Measurements from ENCODE around the gene NTNG1. TPM values are rescaled to one million over a fixed set of nuclear protein-coding genes. Genes with fewer than 3 reads are reported as not detected.

Gene NTNG1
- total RNA-seq, 1 experiment from 2014 or later = not detected

DNA sequence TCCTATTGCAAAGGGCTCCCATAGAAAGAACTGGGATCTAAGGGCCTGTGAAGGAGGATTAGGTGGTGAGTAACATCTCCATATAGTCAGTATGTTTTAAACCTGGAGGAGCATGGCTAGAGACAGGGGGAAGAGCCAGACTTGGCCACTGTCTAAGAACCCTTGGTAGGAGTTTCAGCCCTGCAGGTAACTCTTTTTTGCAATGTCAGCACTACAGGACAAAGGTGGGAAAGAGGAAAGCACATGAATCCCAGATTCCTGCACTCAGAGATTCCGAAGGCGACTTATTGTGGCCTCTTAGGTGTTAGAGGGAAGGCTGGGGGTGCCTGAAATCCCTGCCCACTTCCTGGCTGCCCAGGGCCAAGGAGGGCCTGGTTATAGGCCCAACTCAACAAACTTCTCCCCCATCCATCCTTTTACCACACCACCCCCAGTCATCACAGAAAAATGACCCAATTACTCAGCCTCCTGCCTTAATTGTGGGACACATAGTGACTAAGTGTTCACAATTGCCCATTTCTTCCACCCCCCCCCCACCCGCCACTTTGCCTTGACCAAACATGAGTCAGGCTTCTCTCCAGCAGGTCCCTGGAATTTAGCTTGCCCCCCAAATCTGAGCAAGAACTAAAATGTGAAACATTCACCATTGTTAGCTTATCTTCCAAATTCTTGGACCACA is 1.9 kb upstream of the NTNG1 start:
- no peaks in the 10 kb centered on the region for H4K20me1 ChIP-seq (ENCODE audit: insufficient read depth, low read depth, low read length)
- no peak overlapping the region for H3K4me3 ChIP-seq (ENCODE audit: low read length)
- no peaks in the 10 kb centered on the region for H3K36me3 ChIP-seq (ENCODE audit: insufficient read depth, low read length)
- no peaks in the 10 kb centered on the region for H3K9me2 ChIP-seq (replicated peaks; ENCODE audit: insufficient read depth, low read length)
- H3K9me3 ChIP-seq (ENCODE audit: low read length) = no peaks in the 10 kb centered on the region
- no peak overlapping the region for H3K4me2 ChIP-seq (ENCODE audit: low read depth, low read length, poor library complexity, severe bottlenecking)
- H2AFZ ChIP-seq (ENCODE audit: low read length) = no peak overlapping the region
- H3K79me2 ChIP-seq (ENCODE audit: low read length) = no peaks in the 10 kb centered on the region
- no peak for DNase-seq
- H3K27me3 ChIP-seq (ENCODE audit: low read length) = no peaks in the 10 kb centered on the region
- H3K27ac ChIP-seq (ENCODE audit: low read length) = no peak overlapping the region
- H3K9ac ChIP-seq (ENCODE audit: low read length) = no peak overlapping the region
- peaks cover 4% of the 10 kb centered on the region; the same call in 1 of the 2 replicates for H3K4me1 ChIP-seq (ENCODE audit: low read length)

- Histone ChIP-seq H3K27me3 (ENCODE audit: low read length) (no peaks in the 10 kb centered on the region), H3K9me3 (ENCODE audit: low read length) (no peaks in the 10 kb centered on the region), H4K20me1 (ENCODE audit: insufficient read depth, low read depth, low read length) (no peaks in the 10 kb centered on the region), H3K79me2 (ENCODE audit: low read length) (no peaks in the 10 kb centered on the region), H2AFZ (ENCODE audit: low read length) (no peak overlapping the region; the same call in 1 of the 2 replicates), H3K36me3 (ENCODE audit: insufficient read depth, low read length) (no peaks in the 10 kb centered on the region), H3K27ac (ENCODE audit: low read length) (no peak overlapping the region), H3K4me3 (ENCODE audit: low read length) (no peak overlapping the region), H3K4me2 (ENCODE audit: low read depth, low read length, poor library complexity, severe bottlenecking) (peak overlapping the region; percentile 29), H3K9ac (ENCODE audit: low read length) (no peak overlapping the region), H3K9me2 (replicated peaks; ENCODE audit: insufficient read depth, low read length) (no peaks in the 10 kb centered on the region), H3K4me1 (ENCODE audit: low read length) (peaks cover 4% of the 10 kb centered on the region; the same call in 1 of the 2 replicates)
- no peak for DNase-seq
Observed at GRCh38 chr1:107139833-107140702, 771 bp upstream of the NTNG1 start.

GRCh38 chr1:107141491-107142126 is 770 bp downstream of the NTNG1 start:
- H3K9me2 ChIP-seq (replicated peaks; ENCODE audit: insufficient read depth, low read length) = no peaks in the 10 kb centered on the region
- H3K4me2 ChIP-seq (ENCODE audit: low read depth, low read length, poor library complexity, severe bottlenecking) = peak overlapping the region; percentile 28
- no peaks in the 10 kb centered on the region for H3K27me3 ChIP-seq (ENCODE audit: low read length)
- H3K9me3 ChIP-seq (ENCODE audit: low read length) = no peaks in the 10 kb centered on the region
- no peaks in the 10 kb centered on the region for H3K79me2 ChIP-seq (ENCODE audit: low read length)
- H3K36me3 ChIP-seq (ENCODE audit: insufficient read depth, low read length) = no peaks in the 10 kb centered on the region
- H4K20me1 ChIP-seq (ENCODE audit: insufficient read depth, low read depth, low read length) = no peaks in the 10 kb centered on the region
- peaks cover 4% of the 10 kb centered on the region; the same call in 1 of the 2 replicates for H3K4me1 ChIP-seq (ENCODE audit: low read length)
- no peak overlapping the region for H3K27ac ChIP-seq (ENCODE audit: low read length)
- H3K9ac ChIP-seq (ENCODE audit: low read length) = no peak overlapping the region
- no peak overlapping the region for H3K4me3 ChIP-seq (ENCODE audit: low read length)
- H2AFZ ChIP-seq (ENCODE audit: low read length) = no peak overlapping the region
- no peak for DNase-seq

GRCh38 chr1:107142140-107142542 is 1.3 kb downstream of the NTNG1 start:
- no peak overlapping the region for H2AFZ ChIP-seq (ENCODE audit: low read length)
- H3K4me3 ChIP-seq (ENCODE audit: low read length) = no peak overlapping the region
- no peak overlapping the region for H3K27ac ChIP-seq (ENCODE audit: low read length)
- H3K4me2 ChIP-seq (ENCODE audit: low read depth, low read length, poor library complexity, severe bottlenecking) = peak overlapping the region; percentile 28
- no peaks in the 10 kb centered on the region for H3K79me2 ChIP-seq (ENCODE audit: low read length)
- no peaks in the 10 kb centered on the region for H3K9me2 ChIP-seq (replicated peaks; ENCODE audit: insufficient read depth, low read length)
- no peaks in the 10 kb centered on the region for H3K36me3 ChIP-seq (ENCODE audit: insufficient read depth, low read length)
- no peak overlapping the region for H3K9ac ChIP-seq (ENCODE audit: low read length)
- H3K9me3 ChIP-seq (ENCODE audit: low read length) = no peaks in the 10 kb centered on the region
- H3K4me1 ChIP-seq (ENCODE audit: low read length) = peaks cover 4% of the 10 kb centered on the region; the same call in 1 of the 2 replicates
- H3K27me3 ChIP-seq (ENCODE audit: low read length) = no peaks in the 10 kb centered on the region
- peak; percentile 80 for DNase-seq
- H4K20me1 ChIP-seq (ENCODE audit: insufficient read depth, low read depth, low read length) = no peaks in the 10 kb centered on the region

DNA sequence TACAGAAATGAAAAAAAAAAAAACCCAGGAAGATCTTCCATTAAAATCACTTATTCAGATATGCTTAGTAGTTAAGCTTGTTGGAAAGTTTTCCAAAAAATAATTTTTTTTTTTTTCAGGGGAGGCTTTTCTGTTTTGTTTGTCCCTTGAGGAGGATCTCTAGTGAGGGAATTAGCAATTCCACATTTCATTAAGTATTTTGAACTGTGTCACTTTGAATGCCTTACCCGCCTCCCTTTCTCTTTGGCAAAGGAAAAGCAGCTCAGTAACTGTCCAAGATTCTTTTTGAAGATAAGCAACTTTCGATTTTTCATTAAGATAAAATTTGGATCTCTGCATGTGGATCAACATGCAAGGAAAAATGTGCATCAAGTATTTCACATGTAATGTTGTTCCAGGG is 1.8 kb downstream of the NTNG1 start:
- DNase-seq = no peak
- Histone ChIP-seq H3K4me3 (ENCODE audit: low read length) (no peak overlapping the region), H3K4me2 (ENCODE audit: low read depth, low read length, poor library complexity, severe bottlenecking) (no peak overlapping the region), H2AFZ (ENCODE audit: low read length) (no peak overlapping the region), H3K27ac (ENCODE audit: low read length) (no peak overlapping the region), H3K9me2 (replicated peaks; ENCODE audit: insufficient read depth, low read length) (no peaks in the 10 kb centered on the region), H3K36me3 (ENCODE audit: insufficient read depth, low read length) (no peaks in the 10 kb centered on the region), H4K20me1 (ENCODE audit: insufficient read depth, low read depth, low read length) (no peaks in the 10 kb centered on the region), H3K9ac (ENCODE audit: low read length) (no peak overlapping the region), H3K4me1 (ENCODE audit: low read length) (peaks cover 4% of the 10 kb centered on the region; the same call in 1 of the 2 replicates), H3K79me2 (ENCODE audit: low read length) (no peaks in the 10 kb centered on the region), H3K9me3 (ENCODE audit: low read length) (no peaks in the 10 kb centered on the region), H3K27me3 (ENCODE audit: low read length) (no peaks in the 10 kb centered on the region)

GRCh38 chr1:107145637-107146036 is 4.8 kb downstream of the NTNG1 start:
- no peaks in the 10 kb centered on the region for H3K27me3 ChIP-seq (ENCODE audit: low read length)
- no peak overlapping the region for H2AFZ ChIP-seq (ENCODE audit: low read length)
- H3K36me3 ChIP-seq (ENCODE audit: insufficient read depth, low read length) = no peaks in the 10 kb centered on the region
- no peaks in the 10 kb centered on the region for H4K20me1 ChIP-seq (ENCODE audit: insufficient read depth, low read depth, low read length)
- no peak overlapping the region for H3K9ac ChIP-seq (ENCODE audit: low read length)
- H3K4me2 ChIP-seq (ENCODE audit: low read depth, low read length, poor library complexity, severe bottlenecking) = no peak overlapping the region
- H3K79me2 ChIP-seq (ENCODE audit: low read length) = no peaks in the 10 kb centered on the region
- peaks cover 4% of the 10 kb centered on the region; the same call in 1 of the 2 replicates for H3K4me1 ChIP-seq (ENCODE audit: low read length)
- H3K27ac ChIP-seq (ENCODE audit: low read length) = no peak overlapping the region
- H3K9me2 ChIP-seq (replicated peaks; ENCODE audit: insufficient read depth, low read length) = no peaks in the 10 kb centered on the region
- H3K9me3 ChIP-seq (ENCODE audit: low read length) = no peaks in the 10 kb centered on the region
- no peak for DNase-seq
- no peak overlapping the region for H3K4me3 ChIP-seq (ENCODE audit: low read length)

DNA sequence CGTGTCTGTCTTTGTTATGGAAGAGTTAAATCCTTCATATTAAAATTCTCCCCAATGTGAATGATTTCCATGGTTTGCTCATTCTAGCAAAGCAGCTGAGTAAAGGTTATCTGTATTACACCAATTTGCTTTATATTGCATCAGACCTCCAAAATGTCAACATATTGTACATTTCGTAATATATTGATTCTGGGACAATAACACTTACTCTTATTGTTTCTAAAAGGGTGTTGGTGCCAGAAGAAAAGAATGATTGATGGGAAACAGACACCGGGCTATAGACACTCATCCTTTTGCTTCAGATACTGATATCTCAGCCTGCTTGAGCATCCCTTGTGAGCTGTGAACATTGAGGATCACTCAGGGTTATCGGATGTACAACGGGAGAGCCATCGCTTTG is 7.0 kb downstream of the NTNG1 start:
- H3K27ac ChIP-seq (ENCODE audit: low read length) = no peak overlapping the region
- no peak overlapping the region for H3K9ac ChIP-seq (ENCODE audit: low read length)
- no peak overlapping the region for H3K4me2 ChIP-seq (ENCODE audit: low read depth, low read length, poor library complexity, severe bottlenecking)
- H4K20me1 ChIP-seq (ENCODE audit: insufficient read depth, low read depth, low read length) = no peaks in the 10 kb centered on the region
- no peaks in the 10 kb centered on the region for H3K27me3 ChIP-seq (ENCODE audit: low read length)
- H3K4me3 ChIP-seq (ENCODE audit: low read length) = no peak overlapping the region
- H3K9me2 ChIP-seq (replicated peaks; ENCODE audit: insufficient read depth, low read length) = no peaks in the 10 kb centered on the region
- H3K79me2 ChIP-seq (ENCODE audit: low read length) = no peaks in the 10 kb centered on the region
- no peak for DNase-seq
- no peaks in the 10 kb centered on the region for H3K9me3 ChIP-seq (ENCODE audit: low read length)
- H3K4me1 ChIP-seq (ENCODE audit: low read length) = no peaks in the 10 kb centered on the region
- H2AFZ ChIP-seq (ENCODE audit: low read length) = no peak overlapping the region
- no peaks in the 10 kb centered on the region for H3K36me3 ChIP-seq (ENCODE audit: insufficient read depth, low read length)

DNA sequence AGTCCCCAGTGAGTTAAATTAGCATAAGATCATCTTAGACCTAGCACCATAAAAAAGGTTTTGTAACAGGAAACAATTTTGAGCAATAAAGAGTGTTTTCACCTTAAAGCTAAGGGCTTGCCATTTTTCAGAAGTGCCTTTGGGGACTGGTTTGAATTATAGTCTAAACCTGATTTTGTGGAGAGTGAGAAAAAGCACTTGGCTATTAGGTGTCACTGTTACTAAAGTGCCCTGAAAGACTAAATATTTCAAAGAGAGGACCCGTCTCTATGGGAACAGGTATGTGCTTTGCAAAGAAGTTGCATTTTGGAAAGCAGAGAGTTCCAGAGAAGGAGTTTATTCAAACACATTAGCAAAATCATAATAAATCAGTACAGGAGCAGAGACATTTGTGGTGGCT is 9.1 kb downstream of the NTNG1 start:
- H3K4me2 ChIP-seq (ENCODE audit: low read depth, low read length, poor library complexity, severe bottlenecking) = no peak overlapping the region
- H2AFZ ChIP-seq (ENCODE audit: low read length) = no peak overlapping the region

More for the DNA sequence above, 9.1 kb downstream of the NTNG1 start:
- no peaks in the 10 kb centered on the region for H3K9me2 ChIP-seq (replicated peaks; ENCODE audit: insufficient read depth, low read length)
- H3K79me2 ChIP-seq (ENCODE audit: low read length) = no peaks in the 10 kb centered on the region
- H3K9ac ChIP-seq (ENCODE audit: low read length) = no peak overlapping the region
- H3K4me3 ChIP-seq (ENCODE audit: low read length) = no peak overlapping the region
- no peaks in the 10 kb centered on the region for H3K9me3 ChIP-seq (ENCODE audit: low read length)
- no peaks in the 10 kb centered on the region for H3K36me3 ChIP-seq (ENCODE audit: insufficient read depth, low read length)
- H3K27ac ChIP-seq (ENCODE audit: low read length) = no peak overlapping the region
- no peaks in the 10 kb centered on the region for H4K20me1 ChIP-seq (ENCODE audit: insufficient read depth, low read depth, low read length)
- DNase-seq = no peak
- H3K4me1 ChIP-seq (ENCODE audit: low read length) = no peaks in the 10 kb centered on the region
- no peaks in the 10 kb centered on the region for H3K27me3 ChIP-seq (ENCODE audit: low read length)
